Measurements from ENCODE around the gene SPRING1.

SPRING1 gene

GRCh38 chr12:116739381-116739887 is 1.6 kb upstream of the SPRING1 start:
- no peak for DNase-seq

- DNase-seq, result peak; percentile 5 to 14
Observed at GRCh38 chr12:116736962-116737773, 701 bp downstream of the SPRING1 start.

- no peak for DNase-seq
Observed at GRCh38 chr12:116735951-116736599, 1.8 kb downstream of the SPRING1 start.

- DNase-seq, result no peak
Observed at GRCh38 chr12:116735084-116735483, 2.8 kb downstream of the SPRING1 start.

- DNase-seq, result no peak
Observed at GRCh38 chr12:116734156-116734768, 3.6 kb downstream of the SPRING1 start.

- no peak for DNase-seq
Observed at GRCh38 chr12:116731801-116732200, 6.1 kb downstream of the SPRING1 start.

GRCh38 chr12:116727891-116728290 is 10.0 kb downstream of the SPRING1 start:
- DNase-seq, result no peak

- no peak for DNase-seq
Observed at GRCh38 chr12:116727261-116727660, 10.6 kb downstream of the SPRING1 start.

GRCh38 chr12:116726694-116727093 is 11.2 kb downstream of the SPRING1 start:
- no peak for DNase-seq

GRCh38 chr12:116722245-116722644 is 15.6 kb downstream of the SPRING1 start:
- no peak for DNase-seq

GRCh38 chr12:116719731-116720528 is 17.9 kb downstream of the SPRING1 start:
- no peak for DNase-seq

- DNase-seq, result no peak
Observed at GRCh38 chr12:116718655-116719454, 19.0 kb downstream of the SPRING1 start.

- no peak for DNase-seq
Observed at GRCh38 chr12:116717466-116718437, 20.1 kb downstream of the SPRING1 start.

- no peak for DNase-seq
Observed at GRCh38 chr12:116714175-116714574, 23.7 kb downstream of the SPRING1 start.

- no peak for DNase-seq
Observed at GRCh38 chr12:116713527-116713926, 24.3 kb downstream of the SPRING1 start.

GRCh38 chr12:116712458-116713303 is 25.2 kb downstream of the SPRING1 start:
- DNase-seq, result no peak

- no peak for DNase-seq
Observed at GRCh38 chr12:116710370-116711150, 27.3 kb downstream of the SPRING1 start.

- no peak for DNase-seq
Observed at GRCh38 chr12:116709768-116710167, 28.1 kb downstream of the SPRING1 start.
